ENCODE data around the gene TCTN2. TPM values are rescaled to one million over a fixed set of nuclear protein-coding genes. Genes with fewer than 3 reads are reported as not detected.

TCTN2 gene
- total and polyA plus RNA-seq, 2 donors (not counting 1 experiment from before 2014, with no cell fraction given), result 8.5 to 22.8 TPM

GRCh38 chr12:123676616-123677320 lies 5.9 kb downstream of the TCTN2 start:
- CTCF ChIA-PET, result interaction anchor here (0.6 kb wide), 1 partner anchor 13 kb away, joined by 3 read pairs; no protein-coding TSS in a partner anchor
- H3K27me3 ChIP-seq (replicated peaks in 1 of 4; ENCODE audit: control extremely low read depth in 1 of 4, control insufficient read depth in 3 of 4, insufficient read depth in 4 of 4, low read length in 3 of 4), result no peaks in the 10 kb centered on the region
- Mint-ChIP-seq H3K27ac (no peak overlapping the region), H3K27me3 (no peaks in the 10 kb centered on the region), H3K4me1 (peaks cover 5% of the 10 kb centered on the region), H3K4me3 (no peak overlapping the region), H3K9me3 (ENCODE audit: insufficient read depth) (no peaks in the 10 kb centered on the region)
- H3K4me3 ChIP-seq (ENCODE audit: control extremely low read depth in 1 of 5, extremely low read depth in 1 of 5, insufficient read depth in 1 of 5, low read depth in 2 of 5, low read length in 4 of 5), result no peak overlapping the region
- no peak overlapping the region for H3K9ac ChIP-seq (ENCODE audit: low read length)
- ATAC-seq (ENCODE audit: low read depth) (no peak), DNase-seq (no peak)
- POLR2A ChIA-PET, result no interaction called here
- no peaks in the 10 kb centered on the region for H4K20me1 ChIP-seq (ENCODE audit: control insufficient read depth, insufficient read depth, low read length, poor library complexity, severe bottlenecking)
- H3K9me3 ChIP-seq (ENCODE audit: control extremely low read depth in 1 of 3, control insufficient read depth in 2 of 3, insufficient read depth in 1 of 3, low read length in 2 of 3), result no peaks in the 10 kb centered on the region
- no peak overlapping the region for H2AFZ ChIP-seq (ENCODE audit: insufficient read depth, low read depth, low read length, poor library complexity, severe bottlenecking)
- H3K4me2 ChIP-seq (replicated peaks; ENCODE audit: low read depth, low read length, poor library complexity, severe bottlenecking), result no peak overlapping the region
- H3K27ac ChIP-seq (ENCODE audit: low read length in 2 of 2), result no peak overlapping the region
- H3K36me3 ChIP-seq (replicated peaks in 1 of 2; ENCODE audit: control extremely low read depth in 1 of 2, control insufficient read depth in 1 of 2, extremely low read depth in 1 of 2, insufficient read depth in 2 of 2, low read length in 1 of 2), result peaks cover 0 to 8% of the 10 kb centered on the region in 2 experiments
- intact Hi-C loops (cut with micrococcal nuclease), result no loop called here
- no peaks in the 10 kb centered on the region for H3K79me2 ChIP-seq (ENCODE audit: control insufficient read depth, insufficient read depth, low read length)
- 97% methylated on average over 7 of the region's 9 CpGs for WGBS (ENCODE audit: insufficient coverage)
- peaks cover under 1 to 3% of the 10 kb centered on the region in 2 donors for H3K4me1 ChIP-seq (ENCODE audit: control insufficient read depth in 2 of 2, insufficient read depth in 2 of 2, low read length in 2 of 2)
- TF ChIP-seq EZH2 (IDR thresholded peaks at IDR 0.05; ENCODE audit: borderline replicate concordance, insufficient read depth, low read depth, low read length, poor library complexity, severe bottlenecking) (no peak), CTCF (IDR thresholded peaks at IDR 0.05) (no peak)

- CTCF ChIA-PET, result no interaction called here
- no peaks in the 10 kb centered on the region for H3K4me1 Mint-ChIP-seq
- no peak overlapping the region for H3K27ac ChIP-seq (ENCODE audit: low read length in 2 of 2)
- H3K27ac Mint-ChIP-seq, result no peak overlapping the region
- no peaks in the 10 kb centered on the region for H3K79me2 ChIP-seq (ENCODE audit: control insufficient read depth, insufficient read depth, low read length)
- no peak for DNase-seq
- no peak overlapping the region for H3K4me3 Mint-ChIP-seq
- TF ChIP-seq EZH2 (IDR thresholded peaks at IDR 0.05; ENCODE audit: borderline replicate concordance, insufficient read depth, low read depth, low read length, poor library complexity, severe bottlenecking) (no peak), CTCF (IDR thresholded peaks at IDR 0.05) (no peak)
- no peaks in the 10 kb centered on the region for H3K9me3 Mint-ChIP-seq (ENCODE audit: insufficient read depth)
- POLR2A ChIA-PET, result no interaction called here
- H3K27me3 Mint-ChIP-seq, result no peaks in the 10 kb centered on the region
- H3K9me3 ChIP-seq (ENCODE audit: control extremely low read depth in 1 of 3, control insufficient read depth in 2 of 3, insufficient read depth in 1 of 3, low read length in 2 of 3), result no peaks in the 10 kb centered on the region
- no peaks in the 10 kb centered on the region for H3K4me1 ChIP-seq (ENCODE audit: control insufficient read depth in 2 of 2, insufficient read depth in 2 of 2, low read length in 2 of 2)
- H3K4me3 ChIP-seq (ENCODE audit: control extremely low read depth in 1 of 5, extremely low read depth in 1 of 5, insufficient read depth in 1 of 5, low read depth in 2 of 5, low read length in 4 of 5), result no peak overlapping the region
- peaks cover 0 to 8% of the 10 kb centered on the region in 2 experiments for H3K36me3 ChIP-seq (replicated peaks in 1 of 2; ENCODE audit: control extremely low read depth in 1 of 2, control insufficient read depth in 1 of 2, extremely low read depth in 1 of 2, insufficient read depth in 2 of 2, low read length in 1 of 2)
- intact Hi-C loops (cut with micrococcal nuclease), result no loop called here
- H3K4me2 ChIP-seq (replicated peaks; ENCODE audit: low read depth, low read length, poor library complexity, severe bottlenecking), result no peak overlapping the region
- no peak overlapping the region for H3K9ac ChIP-seq (ENCODE audit: low read length)
- WGBS (ENCODE audit: insufficient coverage), result 100% methylated on average over 8 of the region's 10 CpGs
- no peaks in the 10 kb centered on the region for H3K27me3 ChIP-seq (replicated peaks in 1 of 4; ENCODE audit: control extremely low read depth in 1 of 4, control insufficient read depth in 3 of 4, insufficient read depth in 4 of 4, low read length in 3 of 4)
- H4K20me1 ChIP-seq (ENCODE audit: control insufficient read depth, insufficient read depth, low read length, poor library complexity, severe bottlenecking), result no peaks in the 10 kb centered on the region
- ATAC-seq (ENCODE audit: low read depth), result no peak
- H2AFZ ChIP-seq (ENCODE audit: insufficient read depth, low read depth, low read length, poor library complexity, severe bottlenecking), result no peak overlapping the region
Observed at GRCh38 chr12:123678981-123679380, 8.1 kb downstream of the TCTN2 start.
